Fibroblast of pulmonary artery (primary cell): Measurements from ENCODE around the gene SCN9A.
"Not testable (repeated sequence)": the region's sequence is repeated elsewhere in the genome, so short reads cannot be mapped to it uniquely, and the experiment has no call there.

ENCODE experiments used
- DNase-seq: peaks from one replicate; pipeline ENCODE4 v3.0.0-alpha.2; 2010; ENCODE audit warnings: low read depth
- H3K4me3 ChIP-seq: replicated peaks from 2 replicates; pipeline ENCODE4 v1.5.1; 2011; ENCODE audit warnings: low read depth, mild to moderate bottlenecking, control low read depth, low read length, moderate library complexity
- TF ChIP-seq, protein P1 (sequence below): IDR thresholded peaks from 2 replicates; pipeline ENCODE4 v1.5.1; 2011; ENCODE audit warnings: mild to moderate bottlenecking, control low read depth, low read length, inconsistent platforms; ENCODE audit errors: missing control alignments

SCN9A gene

GRCh38 chr2:166224197-166224596 is 151.5 kb downstream of the SCN9A start:
- no peak for DNase-seq
- H3K4me3 ChIP-seq, result no peak overlapping the region
- TF ChIP-seq, protein P1, sequence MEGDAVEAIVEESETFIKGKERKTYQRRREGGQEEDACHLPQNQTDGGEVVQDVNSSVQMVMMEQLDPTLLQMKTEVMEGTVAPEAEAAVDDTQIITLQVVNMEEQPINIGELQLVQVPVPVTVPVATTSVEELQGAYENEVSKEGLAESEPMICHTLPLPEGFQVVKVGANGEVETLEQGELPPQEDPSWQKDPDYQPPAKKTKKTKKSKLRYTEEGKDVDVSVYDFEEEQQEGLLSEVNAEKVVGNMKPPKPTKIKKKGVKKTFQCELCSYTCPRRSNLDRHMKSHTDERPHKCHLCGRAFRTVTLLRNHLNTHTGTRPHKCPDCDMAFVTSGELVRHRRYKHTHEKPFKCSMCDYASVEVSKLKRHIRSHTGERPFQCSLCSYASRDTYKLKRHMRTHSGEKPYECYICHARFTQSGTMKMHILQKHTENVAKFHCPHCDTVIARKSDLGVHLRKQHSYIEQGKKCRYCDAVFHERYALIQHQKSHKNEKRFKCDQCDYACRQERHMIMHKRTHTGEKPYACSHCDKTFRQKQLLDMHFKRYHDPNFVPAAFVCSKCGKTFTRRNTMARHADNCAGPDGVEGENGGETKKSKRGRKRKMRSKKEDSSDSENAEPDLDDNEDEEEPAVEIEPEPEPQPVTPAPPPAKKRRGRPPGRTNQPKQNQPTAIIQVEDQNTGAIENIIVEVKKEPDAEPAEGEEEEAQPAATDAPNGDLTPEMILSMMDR, result no peak

DNA sequence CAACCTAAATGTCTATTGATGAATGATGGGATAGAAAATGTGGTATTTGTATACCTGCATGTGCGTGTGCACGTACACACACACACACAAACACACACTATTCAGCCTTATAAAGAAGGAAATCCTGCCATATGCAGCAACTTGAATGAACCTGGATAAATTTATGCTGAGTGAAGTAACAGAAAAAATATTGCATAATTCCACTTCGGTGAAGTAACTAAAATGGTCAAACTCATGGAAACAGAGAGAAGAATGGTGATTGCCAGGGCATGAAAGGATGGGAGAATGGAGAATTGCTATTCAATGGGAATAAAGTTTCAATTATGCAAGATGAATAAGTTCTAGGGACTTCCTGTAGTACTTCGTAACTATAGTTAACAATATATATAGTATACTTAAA is 152.4 kb downstream of the SCN9A start:
- H3K4me3 ChIP-seq, result no peak overlapping the region
- no peak for DNase-seq
- TF ChIP-seq, protein P1, result no peak

GRCh38 chr2:166211079-166211478 is 164.7 kb downstream of the SCN9A start:
- TF ChIP-seq, protein P1, result no peak
- H3K4me3 ChIP-seq, result no peak overlapping the region

DNA sequence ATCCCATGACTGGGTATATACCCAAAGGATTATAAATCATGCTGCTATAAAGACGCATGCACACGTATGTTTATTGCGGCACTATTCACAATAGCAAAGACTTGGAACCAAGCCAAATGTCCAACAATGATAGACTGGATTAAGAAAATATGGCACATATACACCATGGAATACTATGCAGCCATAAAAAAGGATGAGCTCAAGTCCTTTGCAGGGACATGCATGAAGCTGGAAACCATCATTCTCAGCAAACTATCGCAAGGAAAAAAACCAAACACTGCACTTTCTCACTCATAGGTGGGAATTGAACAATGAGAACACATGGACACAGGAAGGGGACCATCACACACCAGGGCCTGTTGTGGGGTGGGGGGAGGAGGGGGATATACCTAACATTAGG is 165.8 kb downstream of the SCN9A start:
- not testable (repeated sequence) for DNase-seq

More at GRCh38 chr2:166211079-166211478, 164.7 kb downstream of the SCN9A start:
- no peak for DNase-seq

GRCh38 chr2:166209367-166209766 is 166.4 kb downstream of the SCN9A start:
- DNase-seq, H3K4me3 ChIP-seq: not testable (repeated sequence)

More for the DNA sequence above, 165.8 kb downstream of the SCN9A start:
- not testable (repeated sequence) for H3K4me3 ChIP-seq

GRCh38 chr2:166206153-166206552 is 169.6 kb downstream of the SCN9A start:
- H3K4me3 ChIP-seq, DNase-seq: not testable (repeated sequence)

DNA sequence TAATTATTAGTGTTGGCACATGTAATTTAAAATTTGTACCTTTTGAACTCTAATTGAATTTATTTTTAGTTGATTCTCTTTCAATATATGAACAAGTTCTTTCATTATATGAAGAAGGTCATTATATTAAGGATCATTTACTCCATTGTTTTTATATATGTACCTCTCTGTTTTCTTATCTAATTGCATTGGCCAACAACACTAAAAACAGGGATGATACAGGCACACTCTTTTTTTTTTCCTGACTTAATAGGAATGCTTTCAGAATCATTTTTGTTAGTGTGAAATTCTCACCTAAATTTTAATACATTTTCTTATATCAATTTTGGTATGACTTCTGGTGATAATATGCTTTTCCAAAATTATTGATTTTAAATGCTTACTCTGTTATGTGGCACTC is 173.0 kb downstream of the SCN9A start:
- DNase-seq, result no peak
- TF ChIP-seq, protein P1, result no peak

GRCh38 chr2:166197446-166197845 is 178.3 kb downstream of the SCN9A start:
- peak; percentile 87 for DNase-seq
- TF ChIP-seq, protein P1, result no peak
- H3K4me3 ChIP-seq, result no peak overlapping the region

More for the DNA sequence above, 173.0 kb downstream of the SCN9A start:
- H3K4me3 ChIP-seq, result no peak overlapping the region

DNA sequence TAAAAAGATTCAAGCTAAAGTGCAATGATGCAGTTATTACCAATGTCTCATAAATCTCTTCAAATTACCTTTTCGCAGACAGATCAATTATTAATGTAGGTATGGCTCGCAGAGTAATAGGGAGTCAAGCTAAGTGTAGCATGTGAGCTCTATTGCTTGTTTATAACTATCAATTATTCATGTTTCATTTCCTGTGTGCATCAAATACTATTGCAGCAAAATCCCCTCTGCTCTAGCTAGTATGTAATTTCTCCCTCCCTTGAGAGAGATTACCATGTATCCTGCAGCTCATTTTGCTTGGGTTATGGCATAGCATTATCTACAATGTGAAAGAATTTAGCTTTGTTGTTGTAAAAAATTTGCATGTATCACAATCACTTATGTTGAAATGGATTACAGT is 182.3 kb downstream of the SCN9A start:
- TF ChIP-seq, protein P1, result no peak
- no peak overlapping the region for H3K4me3 ChIP-seq
- DNase-seq, result no peak
